HG02623 (cell line): ENCODE data around the gene MAP3K15.
A peak's percentile ranks its signal among the peaks of the same experiment; 100 is the strongest.

ENCODE experiments used
- ATAC-seq: cut with Tn5 transposase; IDR thresholded peaks from one replicate; pipeline ENCODE4 v1.9.1; 2021; ENCODE audit warnings: moderate library complexity; ENCODE audit not compliant: unreplicated experiment

MAP3K15 gene

GRCh38 chrX:19347916-19348315, 167.4 kb downstream of the MAP3K15 start:
- no peak for ATAC-seq

- ATAC-seq = no peak
Measured at GRCh38 chrX:19344661-19345060, 170.6 kb downstream of the MAP3K15 start.

GRCh38 chrX:19343535-19344408, 171.5 kb downstream of the MAP3K15 start, which contains the start of gene PDHA1:
TSS of gene PDHA1 (plus strand) at chrX:19343927. CDS start at chrX:19344038, 111 bp downstream.
- ATAC-seq = peak; percentile 99

GRCh38 chrX:19343085-19343534, 172.2 kb downstream of the MAP3K15 start:
- no peak for ATAC-seq

GRCh38 chrX:19342331-19342906, 172.9 kb downstream of the MAP3K15 start:
- ATAC-seq = no peak

GRCh38 chrX:19334945-19335626, 180.2 kb downstream of the MAP3K15 start:
- ATAC-seq = no peak

GRCh38 chrX:19332983-19333382, 182.3 kb downstream of the MAP3K15 start:
- ATAC-seq = no peak

GRCh38 chrX:19331831-19332230, 183.5 kb downstream of the MAP3K15 start:
- ATAC-seq = no peak

- ATAC-seq = no peak
Measured at GRCh38 chrX:19326567-19326966, 188.7 kb downstream of the MAP3K15 start.
